Stimulated activated CD4-positive, alpha-beta T cell treated with anti-CD3 and anti-CD28 coated beads, Interleukin-12 subunit alpha, Interleukin-12 subunit beta, amount 100 ng/mL, for 4 hours (primary cell): ENCODE results near the gene ABHD6.
"Not testable (repeated sequence)": the region's sequence is repeated elsewhere in the genome, so short reads cannot be mapped to it uniquely, and the experiment has no call there.

Experiments
- DNase-seq: peaks from one replicate; pipeline ENCODE4 v3.0.0-alpha.2; 2020

ABHD6 gene

DNA sequence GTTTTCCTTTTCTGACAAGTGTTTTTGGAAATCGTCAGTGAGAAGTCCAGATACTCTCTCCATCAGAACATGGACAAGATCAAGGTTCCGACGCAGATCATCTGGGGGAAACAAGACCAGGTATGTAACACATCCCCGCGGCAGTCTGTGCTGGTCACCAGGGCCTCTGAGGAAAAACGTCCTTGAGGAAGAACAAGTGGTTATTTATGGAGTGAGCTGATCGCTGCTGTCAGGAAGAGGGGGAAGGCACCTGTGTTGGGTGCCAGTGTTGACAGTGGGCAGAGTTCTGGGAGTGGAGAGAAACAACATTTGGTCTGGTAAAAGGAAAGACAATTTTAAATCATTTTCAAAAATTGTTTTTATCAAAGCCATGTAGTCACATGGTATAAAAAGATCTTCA lies 47.7 kb downstream of the ABHD6 start:
- DNase-seq: no peak

DNA sequence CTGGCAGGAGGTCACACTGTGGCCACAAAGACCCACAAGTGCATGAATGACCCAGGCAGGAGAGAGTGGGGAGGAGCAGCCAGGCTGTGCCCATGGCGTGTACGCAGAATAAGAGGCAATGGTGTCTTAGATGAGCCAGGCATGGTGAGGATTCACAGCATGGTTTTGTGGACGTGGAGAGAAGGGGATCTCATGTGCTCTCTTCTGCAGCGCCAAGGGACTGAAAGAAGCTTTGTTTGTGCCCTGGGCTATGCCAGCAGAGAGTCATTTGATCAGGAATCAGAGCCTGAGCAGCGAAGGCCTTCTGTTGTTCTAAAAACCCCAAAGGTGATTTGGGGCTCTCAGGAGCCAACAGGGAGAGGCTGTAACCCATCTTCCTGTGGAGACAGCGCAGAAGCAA lies 49.8 kb downstream of the ABHD6 start:
- no peak for DNase-seq

DNA sequence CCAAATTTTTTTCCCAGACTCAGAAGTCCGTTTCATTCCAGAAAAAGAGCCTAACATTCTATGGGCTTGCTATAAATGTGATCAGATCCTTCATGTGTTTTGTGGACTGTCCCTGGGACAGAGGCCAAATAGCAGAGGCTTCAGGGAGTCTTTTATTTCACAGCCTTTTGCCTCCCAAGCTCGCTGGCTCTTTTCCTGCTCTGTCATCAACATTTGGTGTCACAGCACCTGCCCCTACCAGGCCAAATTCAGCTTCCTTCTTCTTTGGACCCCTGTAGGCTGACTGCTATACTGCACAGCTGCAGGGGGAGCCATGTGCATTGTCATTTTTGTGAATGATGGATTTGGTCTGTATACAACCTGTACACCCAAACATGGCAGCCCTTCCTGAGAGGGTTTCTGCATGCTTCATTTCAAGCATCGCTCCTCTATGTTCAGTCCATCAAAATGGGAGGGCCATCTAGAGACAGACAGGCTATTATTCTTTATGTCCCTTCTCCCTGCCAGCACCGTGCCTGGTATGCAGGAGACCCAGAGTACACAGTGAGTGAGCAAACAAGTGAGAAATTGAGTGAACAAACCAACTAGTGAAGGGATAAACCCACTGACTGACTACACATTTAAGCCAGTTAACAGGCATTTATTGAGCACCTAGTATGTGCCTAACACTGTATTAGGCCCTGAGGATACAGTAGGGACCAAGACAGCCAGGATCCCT lies 50.6 kb downstream of the ABHD6 start:
- DNase-seq: no peak

DNA sequence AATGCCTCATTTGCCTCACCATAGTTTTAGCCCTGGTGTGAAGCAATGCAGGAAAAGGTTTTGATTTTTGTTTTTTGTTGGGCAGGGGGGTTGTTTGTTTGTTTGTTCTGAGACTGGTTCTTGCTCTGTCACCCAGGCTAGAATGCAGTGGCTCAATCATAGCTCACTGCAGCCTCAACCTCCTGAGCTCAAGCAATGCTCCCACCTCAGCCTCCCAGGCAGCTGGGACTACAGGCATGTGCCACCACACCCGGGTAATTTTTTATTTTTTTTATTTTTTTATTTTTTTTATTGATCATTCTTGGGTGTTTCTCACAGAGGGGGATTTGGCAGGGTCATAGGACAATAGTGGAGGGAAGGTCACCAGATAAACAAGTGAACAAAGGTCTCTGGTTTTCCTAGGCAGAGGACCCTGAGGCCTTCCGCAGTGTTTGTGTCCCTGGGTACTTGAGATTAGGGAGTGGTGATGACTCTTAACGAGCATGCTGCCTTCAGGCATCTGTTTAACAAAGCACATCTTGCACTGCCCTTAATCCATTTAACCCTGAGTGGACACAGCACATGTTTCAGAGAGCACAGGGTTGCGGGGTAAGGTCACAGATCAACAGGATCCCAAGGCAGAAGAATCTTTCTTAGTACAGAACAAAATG lies 51.5 kb downstream of the ABHD6 start:
- not testable (repeated sequence) for DNase-seq

DNA sequence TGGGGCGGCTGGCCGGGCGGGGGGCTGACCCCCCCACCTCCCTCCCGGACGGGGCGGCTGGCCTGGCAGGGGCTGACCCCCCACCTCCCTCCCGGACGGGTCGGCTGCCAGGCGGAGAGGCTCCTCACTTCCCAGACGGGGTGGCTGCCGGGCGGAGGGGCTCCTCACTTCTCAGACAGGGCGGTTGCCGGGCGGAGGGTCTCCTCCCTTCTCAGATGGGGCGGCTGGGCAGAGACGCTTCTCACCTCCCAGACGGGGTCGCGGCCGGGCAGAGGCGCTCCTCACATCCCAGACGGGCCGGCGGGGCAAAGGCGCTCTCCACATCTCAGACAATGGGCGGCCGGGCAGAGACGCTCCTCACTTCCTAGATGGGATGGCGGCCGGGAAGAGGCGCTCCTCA lies 52.9 kb downstream of the ABHD6 start:
- not testable (repeated sequence) for DNase-seq

DNA sequence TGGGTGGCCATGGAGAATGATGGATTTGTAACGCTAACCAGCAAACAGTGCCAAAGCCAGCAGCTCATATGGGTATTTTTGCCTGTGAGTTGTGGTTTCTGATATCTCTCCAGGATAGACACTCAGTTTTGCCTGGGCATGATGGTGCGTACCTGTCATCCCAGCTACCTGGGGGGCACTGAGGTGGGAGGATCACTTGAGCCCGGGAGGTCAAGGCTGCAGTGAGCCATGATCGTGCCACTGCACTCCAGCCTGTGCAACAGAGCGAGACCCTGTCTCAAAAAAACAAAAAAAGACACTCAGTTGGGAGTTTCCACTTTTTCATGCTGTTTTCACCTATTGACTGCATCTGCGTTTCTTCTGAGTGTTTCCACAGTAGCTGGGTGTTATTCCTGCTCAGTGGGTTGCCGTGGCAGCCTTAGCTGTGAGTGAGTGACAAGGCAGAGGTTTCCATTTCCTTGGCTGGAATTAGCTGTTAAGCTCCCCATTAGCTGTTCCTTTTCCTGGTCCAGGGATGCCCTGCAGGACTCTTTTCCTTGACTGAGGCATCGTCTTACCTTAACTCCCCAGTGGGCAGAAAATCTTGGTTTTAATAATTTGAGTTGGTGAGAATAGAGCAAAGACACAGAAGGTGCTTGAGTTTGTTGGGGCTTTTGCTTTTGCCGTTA lies 54.2 kb downstream of the ABHD6 start:
- DNase-seq: no peak

DNA sequence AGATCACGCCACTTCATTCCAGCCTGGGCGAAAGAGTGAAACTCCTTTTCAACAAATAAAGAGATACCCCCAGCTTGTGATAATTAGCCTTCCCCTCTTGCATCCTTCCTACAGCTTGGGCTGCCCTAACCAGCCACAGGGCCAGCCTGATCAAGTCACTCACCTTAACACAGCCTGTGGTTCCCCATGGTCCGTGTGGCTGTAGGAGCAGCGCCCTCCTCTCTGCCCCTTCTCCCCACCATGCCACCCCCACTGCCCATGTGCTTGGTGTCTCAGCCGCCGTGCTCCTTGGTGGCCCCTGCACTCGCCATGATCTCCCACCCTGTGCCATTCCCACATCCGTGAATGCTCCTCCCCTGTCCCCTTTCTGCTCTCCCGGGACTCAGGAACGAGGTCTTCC lies 55.3 kb downstream of the ABHD6 start:
- DNase-seq: no peak

DNA sequence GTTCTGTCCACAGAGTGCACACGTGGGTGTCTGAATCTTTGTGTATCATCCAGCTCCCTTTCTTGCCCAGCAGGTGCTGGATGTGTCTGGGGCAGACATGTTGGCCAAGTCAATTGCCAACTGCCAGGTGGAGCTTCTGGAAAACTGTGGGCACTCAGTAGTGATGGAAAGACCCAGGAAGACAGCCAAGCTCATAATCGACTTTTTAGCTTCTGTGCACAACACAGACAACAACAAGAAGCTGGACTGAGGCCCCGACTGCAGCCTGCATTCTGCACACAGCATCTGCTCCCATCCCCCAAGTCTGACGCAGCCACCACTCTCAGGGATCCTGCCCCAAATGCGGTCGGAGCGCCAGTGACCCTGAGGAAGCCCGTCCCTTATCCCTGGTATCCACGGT lies 55.9 kb downstream of the ABHD6 start:
- no peak for DNase-seq

DNA sequence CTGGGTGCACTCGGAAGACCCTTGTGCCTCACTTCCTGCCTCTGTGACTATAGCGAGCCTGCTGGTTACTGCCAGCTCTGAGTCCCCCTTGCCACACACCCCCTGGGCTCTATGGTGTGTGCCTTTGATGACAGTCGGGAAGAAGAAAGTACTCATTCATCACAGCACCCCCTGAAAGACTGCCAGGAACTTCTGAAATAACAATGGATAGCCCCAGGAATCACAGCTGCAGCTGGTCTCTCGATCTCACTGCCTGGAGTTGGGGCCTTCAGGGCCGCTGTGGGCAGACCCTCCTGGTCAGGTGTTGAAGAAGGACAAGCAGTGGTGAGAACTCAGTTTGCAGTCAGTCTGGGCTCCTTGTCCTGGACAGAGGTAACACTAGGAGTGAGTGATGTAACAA lies 58.7 kb downstream of the ABHD6 start:
- no peak for DNase-seq

DNA sequence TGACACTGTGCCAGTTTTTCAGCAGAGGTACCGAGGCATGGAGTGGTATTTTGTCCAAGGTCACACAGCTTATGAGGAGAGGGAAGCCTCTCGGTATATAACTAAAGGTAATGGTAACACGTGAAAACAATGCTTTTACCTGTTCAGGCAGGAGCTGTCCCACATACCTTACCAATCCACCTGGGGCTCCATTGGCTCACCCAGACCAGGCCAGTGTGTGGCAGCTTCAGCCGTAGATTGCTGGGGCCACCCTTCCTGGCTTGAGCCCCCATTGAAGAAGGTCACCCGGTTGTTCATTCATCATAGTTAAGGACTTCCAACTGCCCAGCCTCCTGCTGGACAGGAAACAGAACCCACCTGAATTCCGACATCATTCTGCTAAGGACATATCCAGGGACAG lies 59.3 kb downstream of the ABHD6 start:
- no peak for DNase-seq

DNA sequence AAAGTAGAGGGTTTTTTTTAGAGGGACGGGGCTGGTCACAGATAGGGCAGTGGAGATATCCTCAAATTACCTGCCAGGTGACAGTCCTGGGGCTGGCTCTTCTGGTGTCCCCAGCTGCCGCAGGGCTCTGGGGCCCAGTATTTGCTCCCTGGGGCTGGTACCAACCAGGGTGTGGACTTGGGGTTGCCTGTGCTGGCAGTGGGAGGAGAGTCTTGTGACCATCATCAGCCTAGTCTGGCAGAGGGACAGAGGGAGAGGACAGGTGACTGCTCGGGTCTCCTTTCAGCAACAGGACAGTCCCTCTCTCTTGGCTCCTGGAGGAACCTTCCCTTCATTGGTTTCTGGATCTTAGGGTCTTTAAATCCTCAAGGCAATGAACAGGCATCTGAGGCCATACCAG lies 60.6 kb downstream of the ABHD6 start:
- DNase-seq: no peak

DNA sequence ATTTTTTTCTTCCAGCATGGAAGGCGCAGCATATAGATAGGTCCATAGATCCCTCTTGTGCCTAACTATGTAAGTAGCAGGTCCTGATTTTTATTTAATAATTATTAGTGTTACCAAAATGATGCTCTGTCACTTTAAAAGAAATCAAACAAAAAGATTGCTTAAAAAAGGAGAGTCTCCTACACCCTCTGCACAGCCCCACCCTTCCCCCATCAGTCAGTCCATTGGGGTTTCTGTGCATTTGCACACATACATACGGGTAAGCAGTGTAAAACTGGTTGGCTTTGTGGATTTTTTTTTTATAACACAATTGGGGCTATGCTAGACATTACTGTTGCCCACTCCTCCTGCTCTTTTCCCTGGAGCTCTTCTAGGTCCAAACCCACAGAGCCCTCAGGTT lies 61.5 kb downstream of the ABHD6 start:
- DNase-seq: no peak

DNA sequence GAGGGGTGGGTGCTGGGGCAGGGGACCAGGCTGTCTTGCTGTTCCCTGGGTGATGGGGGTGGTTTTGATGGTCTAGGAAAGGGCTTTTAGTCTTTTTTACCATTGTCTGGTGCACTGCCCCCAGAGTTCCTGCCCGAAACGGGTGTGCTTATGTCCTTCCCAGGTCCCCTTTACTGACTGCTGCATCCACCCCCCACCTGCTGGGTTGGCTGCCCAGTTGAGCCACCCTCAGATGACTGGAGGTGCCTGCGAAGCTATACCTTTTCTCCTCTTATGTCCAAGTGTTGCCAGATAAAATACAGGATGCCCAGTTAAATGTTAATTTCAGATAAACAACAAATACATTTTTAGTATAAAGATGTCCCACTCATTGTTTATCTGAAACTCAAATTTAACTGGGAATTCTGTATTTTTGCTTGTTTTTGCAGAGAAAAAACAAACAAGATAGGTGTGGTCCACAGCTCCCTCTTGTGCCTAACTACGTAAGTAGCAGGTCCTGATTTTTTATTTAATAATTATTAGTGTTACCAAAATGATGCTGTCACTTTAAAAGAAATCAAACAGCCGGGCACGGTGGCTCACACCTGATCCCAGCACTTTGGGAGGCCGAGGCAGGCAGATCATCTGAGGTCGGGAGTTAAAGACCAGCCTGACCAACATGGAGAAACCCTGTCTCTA lies 62.4 kb downstream of the ABHD6 start:
- DNase-seq: no peak

DNA sequence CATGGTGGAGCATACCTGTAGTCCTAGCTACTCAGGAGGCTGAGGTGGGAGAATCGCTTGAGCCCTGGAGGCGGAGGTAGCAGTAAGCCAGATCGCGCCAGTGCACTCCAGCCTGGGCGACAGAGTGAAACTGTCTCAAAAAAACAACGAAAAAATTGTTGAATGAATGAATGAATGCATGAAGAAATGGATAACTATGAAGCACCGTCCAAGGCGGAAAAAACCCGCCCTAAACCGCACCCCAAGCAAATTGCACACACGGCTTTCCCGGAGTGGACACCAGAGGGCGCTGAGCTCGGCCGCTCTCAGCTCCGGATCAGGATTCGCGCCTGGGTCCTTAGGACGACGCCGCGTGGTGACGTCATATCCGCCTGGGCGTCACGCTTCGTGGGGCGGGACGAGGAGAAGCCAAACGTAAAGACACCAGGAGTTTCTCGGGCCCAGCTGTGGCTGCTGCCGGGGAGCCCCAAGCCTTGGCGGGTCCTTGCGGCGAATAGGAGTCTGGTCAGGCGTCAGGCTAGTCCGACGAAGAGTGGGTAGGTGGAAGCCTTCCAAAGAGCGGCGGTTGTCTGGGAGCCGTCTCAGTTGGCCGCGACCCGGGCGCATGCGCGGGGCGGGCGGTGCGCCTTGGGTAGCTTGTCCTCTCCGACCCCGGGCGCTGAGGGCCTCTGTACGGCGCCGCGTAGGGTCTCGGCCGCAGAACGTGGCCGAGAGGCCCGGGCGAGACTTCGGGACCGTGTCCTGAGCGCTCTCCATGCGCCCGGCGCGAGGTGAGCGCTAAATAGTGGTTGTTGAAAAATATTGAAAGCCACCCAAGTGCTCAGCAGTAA lies 68.5 kb downstream of the ABHD6 start, which contains the start of the genes HTD2 and RPP14:
TSS of gene HTD2 (plus strand) at position 639 of the 830 bp plus-strand sequence. CDS start 11,094 bp downstream, outside the sequence.
TSS of gene RPP14 (plus strand) at position 364 of the 830 bp plus-strand sequence. CDS start 4,085 bp downstream, outside the sequence.
- peak; percentile 99 for DNase-seq

DNA sequence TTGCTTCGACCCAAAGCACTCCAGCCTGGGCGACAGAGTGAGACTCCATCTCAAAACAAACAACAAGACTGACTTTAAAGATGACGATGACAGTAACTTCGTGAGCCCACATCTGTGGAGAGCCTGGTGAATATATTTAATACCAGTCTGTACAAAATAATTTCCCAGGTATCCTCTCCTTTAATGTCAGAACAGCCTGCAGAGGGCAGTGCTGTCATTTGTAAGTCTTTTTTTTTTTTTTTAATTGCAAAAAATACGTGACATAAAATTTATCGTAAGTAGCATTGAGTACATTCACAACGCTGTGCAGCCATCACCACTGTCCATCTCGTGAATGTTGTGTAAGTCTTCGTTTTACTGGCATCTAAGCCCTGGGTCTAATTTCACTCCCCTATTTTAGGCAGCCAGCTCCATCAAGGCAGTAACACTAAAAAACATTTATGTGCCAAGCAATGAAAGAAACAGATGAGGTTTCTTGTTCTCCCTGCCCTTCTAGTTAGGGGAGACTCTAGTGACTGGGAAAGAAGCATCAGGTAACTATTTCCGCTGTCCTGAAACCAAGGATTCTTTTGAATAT lies 70.1 kb downstream of the ABHD6 start:
- peak; percentile 20 for DNase-seq

DNA sequence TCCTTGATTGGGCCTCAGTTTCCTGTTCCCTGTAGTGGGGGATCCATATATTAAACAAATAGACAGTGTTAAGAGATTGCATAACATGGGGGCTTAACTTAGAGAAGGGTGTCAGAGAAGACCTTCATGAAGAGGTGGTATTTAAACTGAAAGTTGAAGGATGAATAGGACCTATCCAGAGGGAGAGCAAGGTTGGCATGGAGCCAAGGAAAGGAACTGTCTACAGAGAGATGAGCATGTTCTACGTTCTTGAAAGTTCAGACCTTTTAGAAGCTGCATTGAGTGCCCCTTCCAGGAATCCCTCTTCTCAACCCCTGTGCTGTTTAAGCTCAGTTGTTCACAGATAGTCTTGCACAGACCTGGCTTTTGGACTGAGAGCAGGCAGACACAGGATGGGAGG lies 71.1 kb downstream of the ABHD6 start:
- no peak for DNase-seq

DNA sequence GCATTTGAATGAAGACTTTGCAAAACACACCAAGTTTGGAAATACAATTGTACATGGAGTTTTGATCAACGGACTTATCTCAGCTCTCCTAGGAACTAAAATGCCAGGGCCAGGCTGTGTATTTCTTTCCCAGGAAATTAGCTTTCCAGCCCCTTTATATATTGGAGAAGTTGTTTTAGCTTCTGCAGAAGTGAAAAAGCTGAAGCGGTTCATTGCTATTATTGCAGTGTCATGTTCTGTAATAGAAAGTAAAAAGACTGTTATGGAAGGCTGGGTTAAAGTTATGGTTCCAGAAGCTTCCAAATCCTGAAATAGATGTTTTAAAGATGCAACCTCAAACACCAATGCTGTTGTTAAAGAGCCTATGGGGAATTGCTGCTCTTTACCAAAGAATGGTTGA lies 80.2 kb downstream of the ABHD6 start:
- DNase-seq: no peak

DNA sequence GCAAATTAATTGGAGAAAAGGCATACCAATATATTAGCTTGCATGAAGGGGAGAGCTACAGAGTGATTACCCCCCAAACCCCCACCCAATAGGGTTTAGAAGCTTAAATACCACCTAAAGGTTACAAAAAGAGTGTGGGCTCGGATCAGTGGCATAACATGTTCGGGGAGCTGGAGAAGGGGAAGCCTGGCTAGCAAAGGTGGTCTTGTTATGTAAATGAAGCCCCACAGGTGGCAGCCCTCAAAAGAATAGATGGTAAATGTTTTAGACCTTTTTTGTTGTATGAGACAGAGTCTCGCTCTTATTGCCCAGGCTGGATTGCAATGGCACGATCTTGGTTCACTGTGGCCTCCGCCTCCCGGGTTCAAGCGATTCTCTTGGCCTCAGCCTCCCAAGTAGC lies 84.2 kb downstream of the ABHD6 start:
- no peak for DNase-seq

DNA sequence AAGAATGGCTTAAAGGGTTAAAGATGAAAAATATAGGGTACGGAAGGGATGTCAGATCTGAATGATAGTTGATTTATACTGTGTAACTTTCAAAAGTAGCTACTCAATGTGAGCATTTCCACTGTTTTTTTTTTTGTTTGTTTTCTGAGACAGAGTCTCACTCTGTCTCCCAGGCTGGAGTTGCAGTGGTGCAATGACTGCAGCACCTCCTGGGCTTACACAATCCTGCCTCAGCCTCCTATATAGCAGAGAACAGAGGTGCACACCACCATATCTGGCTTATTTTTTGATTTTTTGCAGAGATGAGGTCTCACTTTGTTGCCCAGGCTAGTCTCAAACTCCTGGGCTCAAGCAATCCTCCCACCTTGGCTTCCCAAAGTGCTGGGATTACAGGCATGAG lies 85.2 kb downstream of the ABHD6 start:
- DNase-seq: no peak

DNA sequence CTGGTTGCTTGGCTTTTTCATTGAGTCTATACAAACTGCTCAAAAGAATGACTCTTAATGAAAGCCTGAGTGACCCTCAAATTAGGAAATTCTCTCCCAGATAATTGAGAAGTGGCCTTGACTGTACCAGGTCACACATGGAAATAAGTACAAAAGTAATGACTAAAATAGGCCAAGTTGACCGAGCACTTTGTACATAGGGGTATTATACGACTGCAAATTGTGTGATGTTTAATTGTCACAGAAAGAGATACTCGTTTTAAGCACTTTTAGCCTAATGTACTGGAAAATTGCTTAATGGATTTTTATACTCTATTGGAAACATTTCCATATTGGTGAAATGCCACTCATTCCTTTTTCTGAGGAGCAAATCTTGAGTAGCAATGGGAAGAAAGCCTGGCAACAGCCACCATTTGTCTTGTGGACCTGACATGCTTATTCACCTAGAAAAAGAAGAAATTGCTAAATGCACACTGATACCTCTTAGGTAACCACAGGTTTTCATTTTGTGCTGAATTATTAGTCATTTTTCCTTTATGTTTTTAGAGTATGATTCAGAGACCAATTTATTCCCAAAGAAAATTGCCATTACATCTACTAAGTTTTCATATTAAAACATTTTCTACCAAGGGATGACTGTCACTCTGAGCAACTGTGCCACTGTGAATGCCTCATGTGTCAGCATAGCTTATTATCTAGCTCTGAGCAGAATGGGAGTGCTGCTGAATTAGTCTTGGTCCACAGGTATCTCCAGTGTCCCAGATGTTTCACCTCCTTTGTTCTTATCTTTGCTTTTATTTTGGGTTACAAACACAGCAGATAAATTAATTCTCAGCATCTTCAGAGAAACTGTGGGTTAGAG lies 86.2 kb downstream of the ABHD6 start:
- DNase-seq: no peak
